DMS 273 (cell line): ENCODE data around the gene C9.
"Not testable (repeated sequence)": the region's sequence is repeated elsewhere in the genome, so short reads cannot be mapped to it uniquely, and the experiment has no call there.

Experiments
- DNase-seq: peaks from one replicate; lab custom pipeline; 2025; ENCODE audit not compliant: unreplicated experiment; lab: John Stamatoyannopoulos, UW

The C9 gene

GRCh38 chr5:39364367-39364766, at the start of gene C9:
Gene C9 (minus strand): TSS chr5:39364495. CDS start chr5:39364464, 31 bp downstream.
- no peak for DNase-seq

DNA sequence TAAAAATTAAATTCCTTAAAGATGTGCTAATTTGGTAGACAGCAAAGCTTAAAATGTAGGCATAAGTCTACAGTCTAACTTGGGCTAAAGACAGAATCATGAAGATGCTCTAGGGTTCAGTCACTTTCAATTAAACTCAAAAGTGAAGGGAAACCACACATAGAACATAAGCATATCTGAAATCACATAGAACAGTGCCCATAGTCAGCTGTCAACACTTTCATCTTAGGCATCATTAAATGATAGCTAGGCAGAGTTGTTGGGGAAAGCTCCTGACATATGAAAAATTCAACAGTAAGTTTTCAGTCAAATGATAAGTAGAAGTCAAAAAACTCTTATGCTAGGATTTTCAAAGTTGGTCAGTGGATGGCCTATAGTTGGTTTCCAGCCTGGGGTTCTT, 49.5 kb upstream of the C9 start:
- DNase-seq: no peak

DNA sequence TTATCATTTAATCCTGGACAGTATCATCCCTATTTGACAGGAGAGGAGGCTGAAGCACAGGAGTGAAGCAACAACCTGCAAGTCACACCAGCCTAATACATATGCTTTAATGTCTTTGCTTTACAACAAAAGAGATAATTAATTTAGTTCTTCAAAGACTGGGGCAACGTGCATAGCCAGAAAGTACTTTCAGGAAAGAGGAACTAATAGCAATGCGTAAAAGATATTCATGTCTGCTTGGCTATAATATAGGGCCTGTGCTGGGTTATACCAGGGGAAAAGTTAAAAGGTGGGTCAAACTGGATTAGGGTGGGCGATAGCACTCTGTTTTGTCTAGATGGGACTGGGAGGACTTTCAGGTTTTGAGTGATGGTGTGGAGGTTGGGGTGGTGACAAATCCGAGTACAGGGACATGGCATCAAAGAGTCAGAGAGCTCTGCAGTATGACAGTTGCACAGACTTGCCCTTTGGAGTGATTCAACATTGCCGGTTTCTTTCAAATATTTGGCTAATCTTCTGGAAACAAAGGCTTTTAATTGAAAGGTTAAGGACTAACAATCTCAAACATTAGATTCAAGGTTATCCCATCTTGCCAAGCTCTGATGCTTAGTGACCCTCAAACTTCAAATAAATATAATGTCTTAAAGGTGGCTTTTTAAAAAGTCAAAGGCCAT, 48.6 kb upstream of the C9 start:
- DNase-seq: no peak

- no peak for DNase-seq
Observed at GRCh38 chr5:39411985-39412384, 47.7 kb upstream of the C9 start.

DNA sequence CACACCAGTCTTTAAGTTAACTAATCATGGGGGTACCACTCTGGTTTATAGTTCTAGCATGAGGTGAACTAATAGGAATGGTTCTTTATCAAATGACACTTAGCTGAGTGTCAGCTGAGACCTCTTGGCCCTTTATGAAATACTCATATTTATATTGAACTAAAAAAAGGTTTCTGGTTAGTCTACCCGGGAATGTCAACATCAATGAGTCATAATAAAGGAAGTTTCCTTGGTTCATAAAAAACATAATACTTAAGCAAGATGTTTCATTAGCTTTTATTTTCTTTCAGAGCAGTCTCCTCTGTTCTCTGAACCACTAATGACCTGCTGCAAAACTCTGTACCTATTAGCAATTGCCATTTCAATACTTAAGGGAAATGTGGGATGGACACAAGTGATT, 46.8 kb upstream of the C9 start:
- DNase-seq: no peak

GRCh38 chr5:39409033-39409432, 44.7 kb upstream of the C9 start:
- no peak for DNase-seq

DNA sequence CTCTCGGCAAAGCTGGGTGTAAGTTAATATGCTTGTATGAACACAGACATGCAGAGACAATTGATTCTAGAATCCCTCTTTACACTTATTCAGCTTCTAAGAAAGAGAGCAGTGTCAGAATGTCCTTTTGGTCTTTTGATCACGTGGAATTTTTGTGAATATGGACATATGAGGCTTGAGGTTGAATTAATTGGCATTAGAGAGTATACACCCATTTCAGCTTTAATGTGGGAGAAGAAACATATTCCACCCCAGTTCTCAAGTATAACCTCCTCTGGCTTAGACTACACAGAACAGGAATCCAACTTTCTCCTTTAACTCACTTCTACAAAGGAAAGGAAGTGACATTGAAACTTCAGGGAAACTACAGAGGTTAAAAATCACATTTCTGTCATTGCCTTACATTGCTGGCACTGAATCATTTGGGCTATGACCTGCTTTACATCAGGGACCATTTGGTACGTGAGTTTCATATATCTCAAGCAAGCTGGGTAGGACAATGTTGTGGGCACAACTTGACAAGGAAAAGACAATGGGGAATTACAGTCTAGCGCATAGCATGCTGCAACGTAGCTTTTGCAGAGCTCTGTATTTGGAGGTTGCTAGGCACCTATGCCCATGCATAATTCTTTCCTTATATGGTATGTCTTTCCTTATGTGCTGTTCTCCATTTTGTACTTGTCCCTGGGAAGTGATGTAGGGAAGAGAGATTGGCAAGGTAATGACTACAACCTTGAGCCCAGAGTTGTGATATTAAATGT, 41.0 kb upstream of the C9 start:
- DNase-seq: no peak

GRCh38 chr5:39403761-39404160, 39.5 kb upstream of the C9 start:
- DNase-seq: not testable (repeated sequence)

DNA sequence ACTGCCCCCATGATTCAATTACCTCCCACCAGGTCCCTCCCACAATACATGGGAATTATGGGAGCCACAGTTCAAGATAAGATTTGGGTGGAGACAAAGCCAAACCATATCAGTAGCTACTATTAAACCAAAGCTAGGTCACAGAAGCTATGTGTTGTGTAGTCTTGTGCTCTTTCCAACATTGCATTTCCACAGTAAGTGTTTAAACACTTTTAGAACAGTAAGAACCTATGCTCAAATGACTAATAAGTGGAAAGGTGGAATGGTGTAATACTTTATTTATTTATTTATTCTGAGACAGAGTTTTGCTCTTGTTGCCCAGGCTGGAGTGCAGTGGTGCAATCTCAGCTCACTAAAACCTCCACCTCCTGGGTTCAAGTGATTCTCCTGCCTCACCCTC, 37.8 kb upstream of the C9 start:
- DNase-seq: not testable (repeated sequence)

DNA sequence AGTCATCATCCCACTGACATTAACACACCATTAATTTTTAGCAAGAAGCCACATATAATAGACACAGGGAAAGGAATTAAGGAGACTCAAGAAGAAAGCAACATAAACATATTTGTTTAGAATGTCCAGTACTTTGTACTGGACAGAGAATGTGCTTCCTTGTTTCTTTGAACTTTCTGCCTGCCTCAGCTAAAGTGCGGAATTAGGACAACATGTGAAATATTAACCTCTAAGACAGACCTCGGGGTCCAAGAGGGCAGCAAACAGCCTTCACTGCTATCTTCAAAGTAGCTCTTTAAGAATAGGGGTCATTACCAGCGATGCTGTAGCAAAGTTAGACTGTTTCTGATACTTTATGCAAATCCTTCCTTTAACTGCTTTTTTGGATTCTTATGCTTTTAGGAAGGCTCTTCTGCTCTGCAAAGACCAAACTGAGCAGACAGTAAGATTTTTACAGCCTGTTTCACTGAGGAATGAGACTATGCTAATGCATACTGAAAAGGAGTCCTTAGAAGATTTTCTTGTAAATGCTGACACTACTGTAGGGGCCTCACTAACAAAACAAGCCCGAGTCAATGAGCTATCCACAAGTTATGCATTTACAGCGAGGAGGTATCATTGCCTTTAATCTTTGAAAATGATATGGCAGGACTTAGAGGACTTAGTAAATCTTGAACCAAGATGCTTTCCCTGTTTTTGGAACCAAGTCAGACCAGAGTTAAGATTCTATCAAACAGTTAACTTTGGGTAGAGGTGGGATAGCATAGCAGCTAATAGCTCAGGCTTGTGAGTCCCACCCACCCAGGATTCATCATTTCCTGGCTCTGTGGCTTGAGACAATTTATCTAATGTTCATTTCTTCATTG, 36.7 kb upstream of the C9 start:
- no peak for DNase-seq

DNA sequence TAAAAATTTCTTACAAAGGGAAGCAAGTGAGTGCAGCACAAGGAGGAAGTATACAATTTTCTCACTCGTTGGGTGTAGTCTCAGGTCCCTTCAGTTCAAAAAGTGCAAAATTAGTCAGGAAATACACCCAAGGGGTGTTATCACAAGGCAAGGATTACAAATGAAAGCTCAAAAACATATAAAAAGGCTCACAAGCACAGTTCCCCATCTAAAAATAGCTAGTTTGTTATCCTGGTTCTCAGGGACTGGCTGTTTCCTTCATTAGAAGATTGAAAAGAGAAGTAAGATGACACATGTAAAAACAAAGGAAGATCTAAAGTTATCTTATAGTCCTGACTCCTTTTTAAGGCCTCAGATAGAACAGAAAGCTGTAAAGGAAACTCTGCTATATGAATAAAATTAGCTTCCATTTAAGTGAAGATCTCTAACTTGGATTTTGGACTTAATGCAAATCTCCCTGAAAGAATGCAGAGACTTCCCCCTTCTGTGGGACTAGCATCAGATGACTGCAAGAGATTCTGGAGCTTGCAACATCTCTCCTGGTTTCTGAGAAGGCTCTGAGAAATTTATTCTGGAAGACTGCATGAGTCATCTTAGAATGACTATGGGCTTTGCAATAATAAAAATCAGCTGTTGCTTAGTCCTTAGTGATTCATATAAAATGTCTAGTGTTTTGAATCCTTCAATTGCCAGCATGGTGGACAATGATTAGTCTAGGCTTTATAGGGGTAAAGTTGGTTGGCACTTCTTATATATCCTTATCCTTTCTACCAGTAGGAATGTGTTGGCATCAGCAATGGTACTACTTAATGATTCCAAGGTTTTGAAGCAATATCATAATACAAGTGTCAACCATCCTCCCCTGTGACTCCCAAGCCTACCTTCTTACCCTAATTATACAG, 35.1 kb upstream of the C9 start:
- no peak for DNase-seq

GRCh38 chr5:39396843-39397242, 32.5 kb upstream of the C9 start:
- no peak for DNase-seq

GRCh38 chr5:39395521-39395920, 31.2 kb upstream of the C9 start:
- DNase-seq: no peak

- no peak for DNase-seq
Observed at GRCh38 chr5:39394946-39395345, 30.7 kb upstream of the C9 start.

DNA sequence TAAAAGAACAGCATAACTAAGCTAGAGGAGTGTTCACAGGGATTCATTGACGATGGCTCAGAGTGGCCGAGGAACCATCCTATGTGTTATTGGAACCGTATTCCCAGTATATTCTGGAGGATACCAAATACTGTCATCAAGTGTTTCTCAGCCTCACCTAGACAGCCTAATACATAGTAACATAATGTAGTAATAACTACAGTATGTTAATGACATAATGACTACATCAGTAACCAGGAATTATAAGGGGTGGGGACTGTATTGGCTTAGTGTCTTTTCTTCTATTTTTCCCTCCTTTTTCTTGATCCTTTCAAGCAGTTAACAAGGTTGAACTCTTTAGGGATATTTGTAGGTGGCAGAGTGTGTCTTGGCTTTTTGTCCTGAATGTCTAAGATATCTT, 26.6 kb upstream of the C9 start:
- no peak for DNase-seq

GRCh38 chr5:39387293-39387692, 23.0 kb upstream of the C9 start:
- no peak for DNase-seq

DNA sequence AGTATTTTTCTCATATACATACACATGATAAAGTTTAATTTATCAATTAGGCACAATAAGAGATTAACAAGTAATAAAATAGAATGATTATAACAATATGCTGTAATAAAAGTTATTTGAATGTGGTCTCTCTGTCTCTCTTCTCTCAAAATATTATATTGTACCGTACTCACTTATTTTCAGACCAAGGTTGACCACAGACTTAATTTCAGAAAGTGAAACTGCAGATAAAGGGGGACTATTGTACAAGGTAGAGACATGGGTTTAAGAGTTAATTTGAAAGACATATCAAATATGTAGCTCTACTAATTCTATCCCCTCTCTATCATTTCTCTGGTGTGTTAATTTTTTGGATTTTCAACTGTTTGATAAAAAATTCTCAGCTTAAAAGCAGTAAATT, 20.0 kb upstream of the C9 start:
- no peak for DNase-seq

GRCh38 chr5:39381376-39381775, 17.1 kb upstream of the C9 start:
- no peak for DNase-seq

DNA sequence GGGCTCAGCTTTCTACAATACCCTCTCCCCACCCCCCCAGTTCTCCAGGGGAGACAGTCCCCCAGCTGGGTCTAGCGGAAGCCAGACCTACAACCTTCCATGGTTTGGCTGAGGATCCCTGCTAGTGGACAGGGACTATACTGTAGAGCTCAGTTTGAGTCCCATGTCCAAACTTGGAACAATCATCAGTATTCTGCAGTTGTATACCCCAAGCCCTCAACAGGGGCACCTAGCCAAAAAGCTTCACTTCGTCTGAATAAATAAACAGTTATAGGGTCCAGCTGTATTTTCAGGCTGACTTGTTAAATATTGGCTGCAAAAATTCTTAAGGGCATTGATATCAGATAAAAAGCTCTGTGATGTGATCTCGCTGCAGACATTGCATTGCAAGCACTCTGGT, 15.4 kb upstream of the C9 start:
- DNase-seq: no peak

GRCh38 chr5:39377613-39378012, 13.3 kb upstream of the C9 start:
- no peak for DNase-seq

DNA sequence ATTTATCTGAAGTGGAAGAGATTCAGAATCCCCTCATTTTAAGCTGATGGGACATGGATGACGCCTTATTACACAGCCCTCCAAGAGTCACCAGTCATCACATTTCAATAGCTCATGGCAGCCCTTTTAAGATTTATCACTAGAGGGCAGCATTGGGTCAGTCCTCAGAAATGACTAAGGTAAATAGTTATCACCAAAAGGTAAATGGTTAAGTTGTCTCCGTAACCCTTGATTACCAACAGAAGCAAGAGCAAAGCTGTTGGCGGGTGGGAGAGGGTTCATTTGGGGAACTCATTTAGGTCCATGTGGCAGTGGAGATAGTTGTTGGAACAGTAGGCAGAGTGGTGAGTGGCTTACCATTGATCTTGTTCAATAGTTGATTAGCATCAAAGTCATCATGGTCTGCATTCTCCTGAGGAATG, 12.0 kb upstream of the C9 start:
- DNase-seq: peak; percentile 69
